CD14-positive monocyte (primary cell): ENCODE results near the gene A2M. TPM values are rescaled to one million over a fixed set of nuclear protein-coding genes. Genes with fewer than 3 reads are reported as not detected.

ENCODE experiments used
- DNase-seq, 3 donors: peaks; one replicate each; pipeline ENCODE4 v3.0.0-alpha.2; 2011 to 2022
- H2AFZ ChIP-seq: 2 replicates; pipeline ENCODE4 v1.6.0; 2012; ENCODE audit warnings: mild to moderate bottlenecking, low read depth, low read length, inconsistent platforms; ENCODE audit not compliant: insufficient read depth, poor library complexity, severe bottlenecking
- H3K27ac ChIP-seq, 2 donors: 1 replicate in 1 of 2; 2 replicates in 1 of 2; pipeline ENCODE4 v1.5.1; 2012 to 2013; ENCODE audit warnings: low read length in 2 of 2, control low read depth in 1 of 2, inconsistent platforms in 1 of 2, low read depth in 1 of 2, mild to moderate bottlenecking in 1 of 2
- H3K27me3 ChIP-seq, 2 donors: one replicate each; pipeline versions ENCODE4 v1.6.0 to v1.6.1; 2011 to 2013; ENCODE audit warnings: low read length in 2 of 2; ENCODE audit not compliant: control insufficient read depth in 2 of 2, insufficient read depth in 2 of 2
- H3K36me3 ChIP-seq, 2 donors: replicated peaks in 1 of 2; 1 replicate in 1 of 2; 2 replicates in 1 of 2; pipeline versions ENCODE4 v1.5.1 to v1.6.1; 2012 to 2013; ENCODE audit warnings: low read length in 2 of 2, control low read depth in 1 of 2, inconsistent platforms in 1 of 2, mild to moderate bottlenecking in 1 of 2; ENCODE audit not compliant: insufficient read depth in 2 of 2, control insufficient read depth in 1 of 2
- H3K4me1 ChIP-seq, 2 donors: 1 replicate in 1 of 2; 2 replicates in 1 of 2; pipeline versions ENCODE4 v1.5.1 to v1.6.1; 2012 to 2013; ENCODE audit warnings: low read length in 2 of 2, control low read depth in 1 of 2, inconsistent platforms in 1 of 2, mild to moderate bottlenecking in 1 of 2, moderate library complexity in 1 of 2; ENCODE audit not compliant: insufficient read depth in 2 of 2, control insufficient read depth in 1 of 2
- H3K4me2 ChIP-seq: replicated peaks from 2 replicates; pipeline ENCODE3; 2012; ENCODE audit warnings: low read length, moderate library complexity, mild to moderate bottlenecking; ENCODE audit not compliant: poor library complexity, severe bottlenecking; ENCODE audit errors: extremely low read depth
- H3K4me3 ChIP-seq, 3 experiments: fragments of 200-600 bp in 1 of 3; sonication (generic) in 1 of 3; replicated peaks in 1 of 3; 1 replicate in 2 of 3; 2 replicates in 1 of 3; pipeline ENCODE4 v1.5.1; 2011 to 2013; ENCODE audit warnings: low read length in 3 of 3, mild to moderate bottlenecking in 3 of 3, control low read depth in 2 of 3, low read depth in 2 of 3, inconsistent platforms in 1 of 3, moderate library complexity in 1 of 3
- H3K79me2 ChIP-seq: 2 replicates; pipeline ENCODE4 v1.6.0; 2012; ENCODE audit warnings: mild to moderate bottlenecking, control low read depth, inconsistent platforms, low read length, moderate library complexity; ENCODE audit not compliant: insufficient read depth
- H3K9ac ChIP-seq: 2 replicates; pipeline ENCODE4 v1.6.0; 2017; ENCODE audit warnings: low read length, mild to moderate bottlenecking; ENCODE audit not compliant: insufficient read depth, poor library complexity, severe bottlenecking
- H3K9me3 ChIP-seq, 2 donors: replicated peaks in 1 of 2; 1 replicate in 1 of 2; 2 replicates in 1 of 2; pipeline versions ENCODE4 v1.5.1 to v1.6.1; 2012 to 2013; ENCODE audit warnings: low read length in 2 of 2, control low read depth in 1 of 2; ENCODE audit not compliant: control insufficient read depth in 1 of 2, insufficient read depth in 1 of 2
- H4K20me1 ChIP-seq: 2 replicates; pipeline ENCODE4 v1.6.0; 2012; ENCODE audit warnings: mild to moderate bottlenecking, low read length, control low read depth, moderate library complexity; ENCODE audit not compliant: insufficient read depth
- H3K27ac Mint-ChIP-seq, 7 donors: one replicate each; pipeline ENCODE4 v1.8.0; 2020; ENCODE audit warnings: mild to moderate bottlenecking in 7 of 7, mixed read lengths in 7 of 7, moderate library complexity in 6 of 7, inconsistent platforms in 2 of 7
- H3K27me3 Mint-ChIP-seq, 3 donors: one replicate each; pipeline ENCODE4 v1.8.0; 2021 to 2022; ENCODE audit warnings: low read depth in 3 of 3, mild to moderate bottlenecking in 3 of 3, mixed read lengths in 3 of 3, moderate library complexity in 3 of 3, inconsistent platforms in 1 of 3
- H3K36me3 Mint-ChIP-seq, 2 donors: one replicate each; pipeline ENCODE4 v1.8.0; 2020; ENCODE audit warnings: mixed read lengths in 2 of 2, inconsistent platforms in 1 of 2, mild to moderate bottlenecking in 1 of 2
- H3K4me1 Mint-ChIP-seq: one replicate; pipeline ENCODE4 v1.8.0; 2020; ENCODE audit warnings: mild to moderate bottlenecking, mixed read lengths
- H3K4me3 Mint-ChIP-seq, 2 donors: one replicate each; pipeline ENCODE4 v1.8.0; 2020; ENCODE audit warnings: mild to moderate bottlenecking in 2 of 2, mixed read lengths in 2 of 2, moderate library complexity in 1 of 2
- H3K9me3 Mint-ChIP-seq, 7 donors: one replicate each; pipeline ENCODE4 v1.8.0; 2020 to 2022; ENCODE audit warnings: mixed read lengths in 7 of 7, mild to moderate bottlenecking in 6 of 7, moderate library complexity in 6 of 7, inconsistent platforms in 2 of 7
- CTCF ChIP-seq: fragments of 200-600 bp; IDR thresholded peaks from one replicate; pipeline ENCODE4 v1.8.0; 2022; ENCODE audit warnings: antibody characterized with exemption, mild to moderate bottlenecking
- WGBS: methylation state at CpG from one replicate; pipeline ENCODE4 v1.1.5; 2013; ENCODE audit warnings: missing lambda C conversion rate; ENCODE audit not compliant: insufficient coverage; 5-methylcytosine and 5-hydroxymethylcytosine counted together
- intact Hi-C, 2 donors: fragments of 100-400 bp; cut with micrococcal nuclease; formaldehyde crosslinking; loops; one replicate each; pipeline versions ENCODE4 v1.15.0 to v1.15.1; 2023
- polyA plus RNA-seq, 3 donors: library from polyadenylated mRNA; depleted of rRNA in 1 of 3; unstranded in 2 of 3; stranded (reverse) in 1 of 3; fragments of 300-500 nt in 2 of 3; fragments of >200 nt in 1 of 3; fragmentation: Illumina TruSeq in 2 of 3; gene quantifications; 1 replicate in 2 of 3; 2 replicates in 1 of 3; pipeline ENCODE4 v1.2.3, GENCODE V29; 2012 to 2021

The A2M gene
- polyA plus RNA-seq, 3 donors = 0.12 to 1.2 TPM; not detected in 1

GRCh38 chr12:9113296-9113986 lies 2.3 kb downstream of the A2M start:
- H3K9me3 Mint-ChIP-seq = peaks cover 0 to 2% (median 0%) of the 10 kb centered on the region in 7 donors
- H3K4me3 ChIP-seq = no peak overlapping the region
- H3K9me3 ChIP-seq = no peaks in the 10 kb centered on the region
- no peaks in the 10 kb centered on the region for H3K27me3 ChIP-seq
- no peak overlapping the region for H3K9ac ChIP-seq
- H3K36me3 Mint-ChIP-seq = no peaks in the 10 kb centered on the region
- H3K27me3 Mint-ChIP-seq = no peaks in the 10 kb centered on the region
- H3K4me3 Mint-ChIP-seq = no peak overlapping the region
- 100% methylated on average over 4 of the region's 7 CpGs for WGBS
- H3K79me2 ChIP-seq = no peaks in the 10 kb centered on the region
- DNase-seq = no peak
- H3K4me1 Mint-ChIP-seq = peaks cover 31% of the 10 kb centered on the region
- H3K36me3 ChIP-seq = no peaks in the 10 kb centered on the region
- no peak for TF ChIP-seq CTCF
- H2AFZ ChIP-seq = no peak overlapping the region
- H3K4me1 ChIP-seq = peaks cover 26 to 33% of the 10 kb centered on the region in 2 donors
- no peak overlapping the region for H3K27ac ChIP-seq
- no peak overlapping the region for H3K4me2 ChIP-seq
- H4K20me1 ChIP-seq = no peaks in the 10 kb centered on the region
- intact Hi-C loops = no loop called here
- no peak overlapping the region for H3K27ac Mint-ChIP-seq

- Histone ChIP-seq H3K4me3 (no peak overlapping the region), H3K27me3 (no peaks in the 10 kb centered on the region), H3K9me3 (no peaks in the 10 kb centered on the region), H3K4me1 (peaks cover 23 to 25% of the 10 kb centered on the region in 2 donors), H3K4me2 (no peak overlapping the region), H3K9ac (no peak overlapping the region), H4K20me1 (no peaks in the 10 kb centered on the region), H3K36me3 (no peaks in the 10 kb centered on the region), H3K27ac (no peak overlapping the region), H3K79me2 (no peaks in the 10 kb centered on the region), H2AFZ (no peak overlapping the region)
- Mint-ChIP-seq H3K4me1 (peaks cover 24% of the 10 kb centered on the region), H3K27me3 (no peaks in the 10 kb centered on the region), H3K4me3 (no peak overlapping the region), H3K36me3 (no peaks in the 10 kb centered on the region), H3K27ac (no peak overlapping the region), H3K9me3 (peaks cover 0 to 2% (median 0%) of the 10 kb centered on the region in 7 donors)
- intact Hi-C loops = no loop called here
- no peak for TF ChIP-seq CTCF
- DNase-seq = no peak
- WGBS = 100% methylated on average over 4 of the region's 6 CpGs
These were observed 3.5 kb downstream of the A2M start for GRCh38 chr12:9112076-9112853.
